Skeletal muscle satellite cell (primary cell): ENCODE measurements around the gene PLSCR5.

Experiments
- H3K27me3 ChIP-seq: 2 replicates; pipeline ENCODE4 v1.7.0; 2013; ENCODE audit warnings: low read length; ENCODE audit not compliant: control insufficient read depth, insufficient read depth
- H3K36me3 ChIP-seq: 2 replicates; pipeline ENCODE4 v1.7.0; 2013; ENCODE audit warnings: mild to moderate bottlenecking, control low read depth, low read length; ENCODE audit not compliant: insufficient read depth
- H3K4me1 ChIP-seq: 2 replicates; pipeline ENCODE4 v1.7.0; 2013; ENCODE audit warnings: low read length; ENCODE audit not compliant: control insufficient read depth, insufficient read depth
- H3K4me2 ChIP-seq: 2 replicates; pipeline ENCODE4 v1.7.0; 2013; ENCODE audit warnings: mild to moderate bottlenecking, low read length
- H3K4me3 ChIP-seq: 2 replicates; pipeline ENCODE4 v1.7.0; 2013; ENCODE audit warnings: low read length
- H3K9ac ChIP-seq: 2 replicates; pipeline ENCODE4 v1.7.0; 2013; ENCODE audit warnings: mild to moderate bottlenecking, low read depth, low read length, moderate library complexity
- H3K9me3 ChIP-seq: replicated peaks from 2 replicates; pipeline ENCODE4 v1.7.0; 2013; ENCODE audit warnings: mild to moderate bottlenecking, control low read depth, low read length

The PLSCR5 gene

DNA sequence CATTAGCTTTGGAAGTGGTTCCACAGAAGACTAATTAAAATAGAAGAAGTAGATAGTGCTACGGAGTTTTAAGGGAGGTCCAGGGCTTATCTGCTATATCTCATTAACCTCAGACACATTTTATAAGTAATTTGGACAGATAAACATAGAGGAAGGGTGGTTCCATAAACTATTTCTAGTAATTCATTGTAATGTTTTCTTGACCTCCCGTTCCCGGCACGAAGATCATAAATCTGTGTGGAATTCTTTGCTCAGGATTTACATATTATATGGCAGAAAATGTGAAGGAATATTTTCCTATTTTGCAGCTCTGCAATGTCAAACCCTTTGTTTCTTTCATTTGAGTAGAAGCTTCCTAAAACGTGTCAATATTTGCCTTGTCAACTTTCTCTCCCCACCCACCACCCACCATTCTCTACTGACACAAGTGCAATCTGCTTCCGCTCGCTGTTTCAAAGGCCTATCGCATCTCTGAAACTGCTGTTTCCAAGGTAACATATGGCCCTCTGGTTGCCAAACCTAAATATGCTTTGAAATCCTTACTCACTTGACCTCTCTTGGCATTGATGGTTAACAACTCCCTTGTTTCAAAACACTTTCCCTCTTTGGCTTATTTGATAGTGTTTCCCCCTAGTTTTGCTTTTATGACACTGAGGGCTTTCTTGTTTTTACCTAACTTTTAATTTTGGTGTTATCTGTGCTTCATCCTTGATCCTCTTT is 21.4 kb upstream of the PLSCR5 start:
- H3K27me3 ChIP-seq: no peaks in the 10 kb centered on the region

DNA sequence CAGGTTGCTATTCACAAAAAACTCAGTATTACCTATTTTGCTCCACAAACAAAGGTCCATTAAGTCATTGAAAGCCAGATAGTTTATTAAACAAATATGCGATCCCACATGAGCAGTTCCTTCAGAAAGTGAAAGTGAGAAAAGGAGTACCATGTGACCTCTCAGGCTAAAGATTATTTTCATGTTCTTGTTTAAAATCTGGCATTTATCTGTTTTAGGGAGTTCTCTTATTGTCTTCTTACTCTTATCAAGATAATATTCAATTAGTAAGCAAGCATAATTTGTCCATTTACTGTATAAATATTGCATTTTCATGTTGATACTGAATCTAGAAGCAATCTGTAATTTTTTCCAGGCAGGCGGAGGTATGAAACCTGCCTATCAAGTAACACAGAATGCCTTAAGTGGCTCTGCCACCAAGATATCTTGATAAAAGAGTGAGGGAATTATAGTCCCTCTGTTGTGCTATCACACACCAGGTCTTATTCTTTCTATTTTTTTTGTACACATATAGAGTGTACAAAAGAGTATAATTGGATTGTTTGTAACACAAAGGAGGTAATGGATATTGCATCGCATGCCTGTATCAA is 20.1 kb upstream of the PLSCR5 start:
- peak overlapping the region; percentile 48 for H3K9ac ChIP-seq
- no peaks in the 10 kb centered on the region for H3K9me3 ChIP-seq
- H3K4me2 ChIP-seq: peak overlapping the region; percentile 71
- H3K4me1 ChIP-seq: no peaks in the 10 kb centered on the region
- no peaks in the 10 kb centered on the region for H3K36me3 ChIP-seq
- H3K27me3 ChIP-seq: no peaks in the 10 kb centered on the region
- H3K4me3 ChIP-seq: peak overlapping the region; percentile 22

More for the DNA sequence above, 21.4 kb upstream of the PLSCR5 start:
- H3K9ac ChIP-seq: no peak overlapping the region
- no peaks in the 10 kb centered on the region for H3K36me3 ChIP-seq
- no peaks in the 10 kb centered on the region for H3K9me3 ChIP-seq
- H3K4me1 ChIP-seq: no peaks in the 10 kb centered on the region
- H3K4me3 ChIP-seq: no peak overlapping the region
- H3K4me2 ChIP-seq: no peak overlapping the region

DNA sequence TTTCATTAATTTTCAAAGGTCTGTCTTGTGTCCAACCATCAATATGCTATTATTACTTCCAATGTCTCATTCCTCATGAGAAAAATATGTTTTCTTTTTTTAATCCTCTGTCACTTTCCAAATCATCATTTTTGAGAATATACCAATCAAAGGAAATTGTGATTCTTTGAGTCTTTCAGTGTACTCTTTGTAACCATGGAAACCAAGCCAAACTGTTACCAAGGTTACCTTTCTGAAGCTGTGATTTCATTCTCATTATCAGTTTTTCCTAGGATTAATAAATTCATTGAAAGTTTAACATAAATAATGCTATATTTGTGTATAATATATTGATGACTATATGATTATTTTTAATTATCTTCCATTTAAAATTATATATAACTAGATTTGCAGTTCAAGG is 16.6 kb upstream of the PLSCR5 start:
- no peak overlapping the region for H3K4me3 ChIP-seq
- H3K9me3 ChIP-seq: no peaks in the 10 kb centered on the region
- H3K27me3 ChIP-seq: no peaks in the 10 kb centered on the region
- no peaks in the 10 kb centered on the region for H3K36me3 ChIP-seq
- H3K4me1 ChIP-seq: no peaks in the 10 kb centered on the region
- H3K4me2 ChIP-seq: no peak overlapping the region
- no peak overlapping the region for H3K9ac ChIP-seq

DNA sequence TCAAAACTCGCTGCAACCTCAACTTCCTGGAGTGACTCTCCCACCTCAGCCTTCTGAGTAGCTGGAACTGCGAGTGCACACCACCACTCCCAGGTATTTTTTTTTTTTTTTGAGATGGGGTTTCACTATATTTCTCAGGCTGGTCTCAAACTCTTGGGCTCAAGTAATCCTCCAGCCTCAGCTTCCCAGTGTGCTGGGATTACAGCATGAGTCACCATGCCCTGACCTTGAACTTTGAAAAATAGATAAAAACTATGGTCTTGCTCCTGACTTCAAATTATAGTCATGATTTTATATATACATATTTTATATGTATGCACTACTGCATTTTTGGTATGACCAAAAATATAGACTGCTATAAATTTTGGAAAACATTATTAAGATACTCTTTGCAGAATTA is 6.9 kb upstream of the PLSCR5 start:
- H3K4me2 ChIP-seq: no peak overlapping the region
- no peaks in the 10 kb centered on the region for H3K27me3 ChIP-seq
- no peaks in the 10 kb centered on the region for H3K9me3 ChIP-seq
- no peak overlapping the region for H3K4me3 ChIP-seq
- H3K36me3 ChIP-seq: no peaks in the 10 kb centered on the region
- H3K4me1 ChIP-seq: no peaks in the 10 kb centered on the region
- no peak overlapping the region for H3K9ac ChIP-seq

DNA sequence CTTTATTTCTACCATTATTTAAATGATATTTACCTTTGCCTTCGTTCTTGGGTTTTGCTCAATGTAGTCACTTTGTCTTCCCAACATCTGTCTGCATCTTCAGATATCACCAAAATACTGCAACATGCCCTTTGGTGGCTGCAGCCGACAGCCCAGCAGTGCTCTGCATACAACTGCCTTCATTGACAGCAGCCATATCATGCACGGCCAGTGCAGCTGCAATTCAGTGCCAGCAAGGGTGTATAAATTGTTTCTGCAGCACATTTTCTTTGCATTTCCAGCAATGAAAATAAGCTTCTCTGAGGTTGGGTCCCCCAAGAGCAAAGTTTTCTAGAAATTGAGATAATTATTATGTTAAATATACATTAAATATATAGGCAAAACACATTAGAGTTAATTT is 6.0 kb upstream of the PLSCR5 start:
- H3K4me3 ChIP-seq: no peak overlapping the region
- H3K27me3 ChIP-seq: no peaks in the 10 kb centered on the region
- no peaks in the 10 kb centered on the region for H3K9me3 ChIP-seq
- no peaks in the 10 kb centered on the region for H3K36me3 ChIP-seq
- H3K4me1 ChIP-seq: no peaks in the 10 kb centered on the region
- H3K4me2 ChIP-seq: no peak overlapping the region
- H3K9ac ChIP-seq: no peak overlapping the region

DNA sequence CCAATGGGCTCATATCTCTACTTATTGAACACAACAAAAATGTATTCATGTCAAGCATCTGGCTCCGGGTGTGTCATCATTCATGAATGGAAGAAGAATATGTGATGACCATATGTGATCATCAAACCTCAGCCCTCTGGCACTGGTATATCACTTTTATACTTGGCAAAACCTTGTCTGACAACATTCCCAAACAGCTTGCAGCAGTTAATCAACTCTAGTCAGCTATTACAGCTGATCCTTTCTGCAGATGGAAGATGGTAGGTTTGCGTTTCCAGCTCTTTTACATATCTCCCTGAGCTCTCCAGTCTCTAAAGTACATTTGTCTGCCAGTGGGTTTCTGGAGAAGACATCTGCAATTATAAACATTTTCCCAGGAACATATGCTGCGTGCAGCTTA is 6.6 kb downstream of the PLSCR5 start:
- Histone ChIP-seq H3K4me3 (no peak overlapping the region), H3K36me3 (no peaks in the 10 kb centered on the region), H3K4me2 (no peak overlapping the region), H3K4me1 (no peaks in the 10 kb centered on the region), H3K9ac (no peak overlapping the region), H3K27me3 (no peaks in the 10 kb centered on the region), H3K9me3 (no peaks in the 10 kb centered on the region)

DNA sequence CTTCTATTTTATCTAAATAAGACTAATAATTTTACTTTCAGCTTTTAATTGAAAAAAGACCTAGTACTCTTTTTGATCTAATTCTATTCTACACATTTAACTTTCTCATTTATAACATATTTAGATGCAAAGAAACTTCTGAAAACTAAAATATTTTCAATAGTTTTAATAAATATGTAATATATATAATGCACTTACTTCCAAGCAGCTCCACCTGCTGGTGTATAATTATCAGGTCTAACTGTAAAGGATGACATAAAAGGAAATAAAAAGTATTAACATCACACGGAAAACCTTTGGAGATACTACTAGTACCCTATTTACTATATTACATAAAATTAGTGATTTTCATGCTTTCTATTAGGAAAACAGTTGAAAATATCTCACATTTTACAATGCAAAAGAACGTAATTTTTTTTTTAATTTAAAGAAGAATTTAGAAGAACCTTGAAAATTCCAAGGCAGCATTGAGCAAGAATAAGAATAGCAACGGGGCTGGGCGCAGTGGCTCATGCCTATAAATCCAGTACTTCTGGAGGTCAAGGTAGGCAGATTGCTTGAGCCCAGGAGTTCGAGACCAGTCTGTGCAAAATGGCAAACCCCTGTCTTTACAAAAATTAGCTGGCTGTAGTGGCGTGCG is 10.2 kb downstream of the PLSCR5 start:
- H3K9me3 ChIP-seq: no peaks in the 10 kb centered on the region
- H3K9ac ChIP-seq: no peak overlapping the region
- H3K36me3 ChIP-seq: no peaks in the 10 kb centered on the region
- H3K4me2 ChIP-seq: no peak overlapping the region
- no peaks in the 10 kb centered on the region for H3K27me3 ChIP-seq
- H3K4me1 ChIP-seq: peaks cover 4% of the 10 kb centered on the region
- no peak overlapping the region for H3K4me3 ChIP-seq

DNA sequence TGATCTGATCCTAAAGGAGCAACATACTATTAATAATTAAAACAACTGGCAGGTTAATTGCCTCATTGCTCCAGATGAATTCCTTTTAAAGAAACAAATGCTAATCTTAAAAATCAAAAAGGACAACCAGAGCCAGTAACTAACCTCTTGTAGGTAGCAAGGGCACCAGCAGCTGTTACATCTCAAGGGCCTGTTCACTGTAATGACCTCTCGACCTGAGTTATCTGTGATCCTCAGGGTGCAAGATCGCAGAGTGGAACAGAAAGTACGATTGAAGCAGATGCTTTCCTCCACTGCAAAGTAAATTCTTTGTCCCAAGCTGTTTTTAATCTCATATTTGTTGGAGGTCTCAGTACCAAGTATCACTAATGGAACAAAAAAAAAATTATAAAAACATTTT is 11.4 kb downstream of the PLSCR5 start:
- Histone ChIP-seq H3K27me3 (no peaks in the 10 kb centered on the region), H3K4me2 (no peak overlapping the region), H3K4me1 (peaks cover 4% of the 10 kb centered on the region), H3K9ac (no peak overlapping the region), H3K36me3 (no peaks in the 10 kb centered on the region), H3K9me3 (no peaks in the 10 kb centered on the region), H3K4me3 (no peak overlapping the region)

DNA sequence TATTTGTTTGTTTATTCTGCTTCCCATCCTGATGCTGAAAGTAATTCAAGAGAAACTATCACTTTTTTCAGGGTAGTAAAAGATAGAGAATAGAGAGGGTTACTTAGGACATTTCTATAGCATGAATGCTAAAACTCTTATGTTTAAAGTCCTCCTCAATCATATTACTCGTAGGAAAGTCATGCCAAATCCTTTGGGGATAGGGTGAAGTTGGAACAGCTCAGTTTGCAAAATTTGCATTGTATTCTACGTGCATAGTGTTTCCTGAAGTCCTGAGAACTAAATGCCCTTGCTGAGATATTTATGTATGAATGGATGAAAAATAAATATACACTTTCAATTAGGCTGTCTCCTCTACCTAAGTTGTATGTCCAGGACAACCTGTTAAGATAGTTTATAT is 14.6 kb downstream of the PLSCR5 start:
- no peaks in the 10 kb centered on the region for H3K36me3 ChIP-seq
- no peak overlapping the region for H3K4me3 ChIP-seq
- H3K4me1 ChIP-seq: peaks cover 4% of the 10 kb centered on the region
- H3K4me2 ChIP-seq: no peak overlapping the region
- no peaks in the 10 kb centered on the region for H3K27me3 ChIP-seq
- H3K9ac ChIP-seq: no peak overlapping the region
- no peaks in the 10 kb centered on the region for H3K9me3 ChIP-seq

DNA sequence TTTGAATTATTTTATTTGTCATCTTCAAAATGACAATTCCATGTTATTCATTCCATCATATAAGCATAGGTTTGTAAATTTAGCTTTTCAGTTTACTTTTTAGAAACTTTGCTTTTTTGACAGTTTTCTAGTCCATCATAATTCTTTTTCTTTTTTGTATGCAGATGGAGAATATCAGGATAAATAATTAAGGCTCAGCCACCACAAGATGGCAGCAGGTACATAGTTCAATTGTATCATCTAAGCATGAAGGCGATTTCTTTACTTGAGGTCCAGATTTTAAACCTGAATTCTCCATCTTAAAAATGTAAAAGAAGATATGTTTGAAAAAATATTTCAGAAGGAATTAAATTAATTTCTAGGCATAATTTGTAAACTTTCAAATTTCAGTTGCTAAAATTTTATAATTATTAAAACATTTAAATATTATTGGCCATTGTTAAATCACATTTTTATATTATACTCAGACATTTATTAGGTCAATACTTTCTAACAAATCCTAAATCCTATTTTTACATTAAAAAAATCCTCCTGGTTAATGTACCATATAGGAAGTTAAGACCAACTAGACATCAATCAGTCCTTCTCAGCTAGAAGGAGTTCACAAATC is 15.1 kb downstream of the PLSCR5 start:
- Histone ChIP-seq H3K36me3 (no peaks in the 10 kb centered on the region), H3K4me2 (no peak overlapping the region), H3K27me3 (no peaks in the 10 kb centered on the region), H3K4me3 (no peak overlapping the region), H3K9ac (no peak overlapping the region), H3K4me1 (peaks cover 4% of the 10 kb centered on the region), H3K9me3 (no peaks in the 10 kb centered on the region)

DNA sequence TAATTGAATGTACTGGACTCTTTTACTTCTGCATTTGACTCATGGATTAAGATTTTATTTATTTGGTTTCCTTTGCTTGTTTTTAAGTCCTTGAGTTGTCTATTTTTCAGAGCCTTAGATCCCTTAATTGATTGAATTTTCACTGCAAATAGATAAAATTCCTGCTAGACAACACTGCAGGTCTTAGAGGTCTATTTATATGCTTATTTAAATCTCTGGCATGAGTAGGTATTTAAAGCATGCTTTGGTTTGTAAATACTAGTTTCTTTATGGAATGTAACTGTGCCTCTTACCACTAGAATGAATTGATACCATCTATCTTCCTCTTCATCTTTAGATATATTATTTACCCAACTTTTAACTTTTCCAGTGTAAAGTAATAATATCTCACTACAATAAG is 20.0 kb downstream of the PLSCR5 start:
- Histone ChIP-seq H3K9ac (no peak overlapping the region), H3K4me1 (no peaks in the 10 kb centered on the region), H3K4me2 (no peak overlapping the region), H3K4me3 (no peak overlapping the region), H3K9me3 (peaks cover 6% of the 10 kb centered on the region), H3K27me3 (no peaks in the 10 kb centered on the region), H3K36me3 (no peaks in the 10 kb centered on the region)
